Measurements from ENCODE around the gene PAX6. TPM values are rescaled to one million over a fixed set of nuclear protein-coding genes. Genes with fewer than 3 reads are reported as not detected.

The PAX6 gene
- total RNA-seq, 1 experiment from 2014 or later, result 22.4 TPM

GRCh38 chr11:31824332-31824878 is 13.3 kb upstream of the PAX6 start:
- ChIA-PET POLR2A (ENCODE audit: low non-redundant PET) (no interaction called here), CTCF (no interaction called here)
- TF ChIP-seq, protein P1, sequence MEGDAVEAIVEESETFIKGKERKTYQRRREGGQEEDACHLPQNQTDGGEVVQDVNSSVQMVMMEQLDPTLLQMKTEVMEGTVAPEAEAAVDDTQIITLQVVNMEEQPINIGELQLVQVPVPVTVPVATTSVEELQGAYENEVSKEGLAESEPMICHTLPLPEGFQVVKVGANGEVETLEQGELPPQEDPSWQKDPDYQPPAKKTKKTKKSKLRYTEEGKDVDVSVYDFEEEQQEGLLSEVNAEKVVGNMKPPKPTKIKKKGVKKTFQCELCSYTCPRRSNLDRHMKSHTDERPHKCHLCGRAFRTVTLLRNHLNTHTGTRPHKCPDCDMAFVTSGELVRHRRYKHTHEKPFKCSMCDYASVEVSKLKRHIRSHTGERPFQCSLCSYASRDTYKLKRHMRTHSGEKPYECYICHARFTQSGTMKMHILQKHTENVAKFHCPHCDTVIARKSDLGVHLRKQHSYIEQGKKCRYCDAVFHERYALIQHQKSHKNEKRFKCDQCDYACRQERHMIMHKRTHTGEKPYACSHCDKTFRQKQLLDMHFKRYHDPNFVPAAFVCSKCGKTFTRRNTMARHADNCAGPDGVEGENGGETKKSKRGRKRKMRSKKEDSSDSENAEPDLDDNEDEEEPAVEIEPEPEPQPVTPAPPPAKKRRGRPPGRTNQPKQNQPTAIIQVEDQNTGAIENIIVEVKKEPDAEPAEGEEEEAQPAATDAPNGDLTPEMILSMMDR (conservative IDR thresholded peaks at IDR 0.05; ENCODE audit: low read depth, low read length), result no peak
- TF ChIP-seq EZH2 (IDR thresholded peaks at IDR 0.05; ENCODE audit: borderline replicate concordance, low read depth, low read length, poor library complexity, severe bottlenecking), result no peak
- Histone ChIP-seq H3K27me3 (replicated peaks; ENCODE audit: insufficient read depth, low read depth, low read length, poor library complexity) (peaks cover 100% of the 10 kb centered on the region), H3K4me1 (ENCODE audit: insufficient read depth, low read length, poor library complexity, severe bottlenecking) (peaks cover 19% of the 10 kb centered on the region), H3K36me3 (ENCODE audit: insufficient read depth, low read length, poor library complexity, severe bottlenecking) (no peaks in the 10 kb centered on the region), H3K27ac (ENCODE audit: low read depth, low read length, poor library complexity, severe bottlenecking) (no peak overlapping the region), H3K9me3 (ENCODE audit: low read depth, low read length, poor library complexity, severe bottlenecking) (no peaks in the 10 kb centered on the region), H3K4me3 (ENCODE audit: low read depth, low read length, poor library complexity, severe bottlenecking) (no peak overlapping the region)
- no TSS peak for BruUV-seq (replicated peaks)
- DNase-seq (ENCODE audit: low spot score), result no peak
- intact Hi-C loops (cut with micrococcal nuclease; ENCODE audit: unreplicated experiment), result no loop called here

- TF ChIP-seq, protein P1 (conservative IDR thresholded peaks at IDR 0.05; ENCODE audit: low read depth, low read length), result no peak
- no peak for TF ChIP-seq EZH2 (IDR thresholded peaks at IDR 0.05; ENCODE audit: borderline replicate concordance, low read depth, low read length, poor library complexity, severe bottlenecking)
- no peak overlapping the region for H3K27ac ChIP-seq (ENCODE audit: low read depth, low read length, poor library complexity, severe bottlenecking)
- no peak for DNase-seq (ENCODE audit: low spot score)
- peaks cover 19% of the 10 kb centered on the region for H3K4me1 ChIP-seq (ENCODE audit: insufficient read depth, low read length, poor library complexity, severe bottlenecking)
- no peaks in the 10 kb centered on the region for H3K9me3 ChIP-seq (ENCODE audit: low read depth, low read length, poor library complexity, severe bottlenecking)
- POLR2A ChIA-PET (ENCODE audit: low non-redundant PET), result no interaction called here
- intact Hi-C loops (cut with micrococcal nuclease; ENCODE audit: unreplicated experiment), result no loop called here
- BruUV-seq (replicated peaks), result no TSS peak
- no peaks in the 10 kb centered on the region for H3K36me3 ChIP-seq (ENCODE audit: insufficient read depth, low read length, poor library complexity, severe bottlenecking)
- CTCF ChIA-PET, result no interaction called here
- H3K27me3 ChIP-seq (replicated peaks; ENCODE audit: insufficient read depth, low read depth, low read length, poor library complexity), result peaks cover 100% of the 10 kb centered on the region
- H3K4me3 ChIP-seq (ENCODE audit: low read depth, low read length, poor library complexity, severe bottlenecking), result no peak overlapping the region
These were observed 12.7 kb upstream of the PAX6 start for GRCh38 chr11:31823644-31824331.

DNA sequence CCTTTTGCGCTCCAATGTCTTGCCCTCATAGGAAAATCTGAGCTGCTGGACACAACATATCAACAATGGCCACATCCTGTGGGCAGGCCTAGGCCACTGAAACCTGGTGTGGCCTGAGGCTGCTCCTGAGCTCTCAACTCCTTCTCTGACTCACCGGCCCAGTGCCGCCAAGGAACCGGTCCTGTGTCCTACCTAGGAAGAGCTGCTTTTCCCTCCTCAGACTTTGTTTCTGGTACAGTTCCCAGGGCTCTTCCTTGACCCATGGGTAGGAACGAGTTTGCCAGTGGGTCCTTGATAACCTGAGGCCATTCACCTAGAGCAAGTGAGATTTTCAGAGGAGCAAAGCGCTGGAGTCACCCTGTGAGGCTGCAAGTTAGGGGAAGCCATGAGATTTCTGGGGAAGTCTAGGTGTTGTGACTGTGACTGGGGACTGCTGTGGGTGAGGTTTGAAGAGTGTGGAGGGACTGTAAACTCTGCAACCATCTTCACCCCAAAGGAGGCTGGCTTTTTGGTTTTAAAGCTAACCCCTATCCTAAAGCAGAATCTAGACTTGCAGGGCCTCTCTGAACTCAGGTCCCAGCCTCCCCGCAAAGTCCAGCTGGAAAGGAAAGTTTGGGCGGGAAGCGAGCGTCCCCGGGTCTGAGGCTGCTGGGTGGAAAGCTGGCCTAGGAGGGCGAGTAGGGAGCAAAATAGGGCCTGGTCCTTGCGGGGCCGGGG is 12.0 kb upstream of the PAX6 start:
- Histone ChIP-seq H3K9me3 (ENCODE audit: low read depth, low read length, poor library complexity, severe bottlenecking) (no peaks in the 10 kb centered on the region), H3K4me3 (ENCODE audit: low read depth, low read length, poor library complexity, severe bottlenecking) (no peak overlapping the region), H3K27ac (ENCODE audit: low read depth, low read length, poor library complexity, severe bottlenecking) (no peak overlapping the region), H3K27me3 (replicated peaks; ENCODE audit: insufficient read depth, low read depth, low read length, poor library complexity) (peaks cover 100% of the 10 kb centered on the region), H3K36me3 (ENCODE audit: insufficient read depth, low read length, poor library complexity, severe bottlenecking) (no peaks in the 10 kb centered on the region), H3K4me1 (ENCODE audit: insufficient read depth, low read length, poor library complexity, severe bottlenecking) (peaks cover 19% of the 10 kb centered on the region)
- POLR2A ChIA-PET (ENCODE audit: low non-redundant PET), result no interaction called here
- TF ChIP-seq EZH2 (IDR thresholded peaks at IDR 0.05; ENCODE audit: borderline replicate concordance, low read depth, low read length, poor library complexity, severe bottlenecking), result no peak
- TF ChIP-seq, protein P1 (conservative IDR thresholded peaks at IDR 0.05; ENCODE audit: low read depth, low read length), result no peak
- DNase-seq (ENCODE audit: low spot score), result no peak
- CTCF ChIA-PET, result no interaction called here
- BruUV-seq (replicated peaks), result no TSS peak
- intact Hi-C loops (cut with micrococcal nuclease; ENCODE audit: unreplicated experiment), result no loop called here
